ENCODE results near the gene DDX3Y. TPM values are rescaled to one million over a fixed set of nuclear protein-coding genes. Genes with fewer than 3 reads are reported as not detected.

Gene DDX3Y
- 100 to 1,000 TPM; 109 to 134 (median 121) TPM for polyA plus RNA-seq (ENCODE audit: insufficient read length in 4 of 4)

DNA sequence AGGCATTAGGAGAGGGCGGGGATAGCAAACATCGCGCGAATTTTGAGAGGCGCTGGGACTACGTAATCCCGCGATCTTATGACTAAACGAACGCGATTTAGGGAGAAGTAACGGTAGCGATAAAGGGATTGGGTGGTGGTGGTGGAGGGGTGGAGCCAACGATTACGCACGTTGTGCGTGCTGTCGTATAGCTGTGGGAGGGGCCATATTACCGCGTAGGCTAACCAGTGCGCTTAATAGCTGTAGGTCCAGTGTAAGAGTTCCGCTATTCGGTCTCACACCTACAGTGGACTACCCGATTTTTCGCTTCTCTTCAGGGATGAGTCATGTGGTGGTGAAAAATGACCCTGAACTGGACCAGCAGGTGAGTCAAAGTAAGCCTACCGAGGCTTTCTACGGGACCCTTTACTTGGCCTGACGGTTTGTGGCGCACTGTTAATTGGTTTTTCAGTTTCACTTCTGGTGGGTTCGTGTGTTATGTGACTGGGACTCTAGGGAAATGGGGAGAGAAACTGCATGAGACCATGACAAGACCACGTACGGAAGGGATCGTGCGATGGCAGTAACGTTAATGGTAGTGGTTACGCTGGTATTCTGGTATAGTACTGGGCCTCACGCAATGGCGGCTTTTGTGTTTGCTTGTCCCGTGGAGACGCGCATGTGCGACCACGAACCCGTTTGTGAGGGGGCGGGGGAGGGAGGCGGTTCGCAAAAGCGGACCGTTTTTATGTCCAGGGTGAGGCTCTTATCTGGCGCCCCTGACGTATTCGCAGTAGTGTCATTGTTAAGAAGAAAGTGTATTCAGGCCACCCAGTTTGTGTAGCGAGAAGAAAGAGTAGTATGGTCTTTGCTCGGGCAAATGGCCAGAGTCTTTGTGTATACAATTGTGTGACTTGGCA is at the start of gene DDX3Y:
TSS of gene DDX3Y (plus strand) at position 251 of the 899 bp plus-strand sequence. CDS start at position 320, 69 bp downstream.
- peak; percentile 79 to 85 (median 82) for DNase-seq (ENCODE audit: low read depth in 4 of 4, low spot score in 3 of 4)

DNA sequence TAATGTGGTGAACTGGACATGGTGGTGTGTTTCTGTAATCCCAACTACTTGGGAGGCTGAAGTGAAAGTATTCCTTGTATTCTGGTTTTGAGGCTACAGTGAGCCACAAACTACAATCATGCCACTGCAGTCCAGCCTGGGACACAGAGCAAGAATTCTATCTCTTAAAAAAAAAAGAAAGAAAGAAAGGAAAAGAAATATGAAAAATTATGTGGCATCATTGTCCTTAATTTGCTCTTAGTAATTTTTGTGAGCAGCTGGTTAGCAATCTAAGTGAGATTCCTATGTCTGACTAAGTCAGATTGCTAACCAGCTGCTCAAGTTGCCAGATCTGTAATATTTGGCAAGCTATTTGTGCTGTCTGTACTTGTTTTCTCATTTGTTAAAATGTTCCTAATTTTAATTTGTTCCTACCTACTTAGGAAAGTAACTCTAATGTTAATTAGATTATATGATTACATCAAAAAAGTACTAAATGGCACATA is 48.8 kb upstream of the DDX3Y start:
- DNase-seq (ENCODE audit: low read depth in 4 of 4, low spot score in 3 of 4) = no peak

DNA sequence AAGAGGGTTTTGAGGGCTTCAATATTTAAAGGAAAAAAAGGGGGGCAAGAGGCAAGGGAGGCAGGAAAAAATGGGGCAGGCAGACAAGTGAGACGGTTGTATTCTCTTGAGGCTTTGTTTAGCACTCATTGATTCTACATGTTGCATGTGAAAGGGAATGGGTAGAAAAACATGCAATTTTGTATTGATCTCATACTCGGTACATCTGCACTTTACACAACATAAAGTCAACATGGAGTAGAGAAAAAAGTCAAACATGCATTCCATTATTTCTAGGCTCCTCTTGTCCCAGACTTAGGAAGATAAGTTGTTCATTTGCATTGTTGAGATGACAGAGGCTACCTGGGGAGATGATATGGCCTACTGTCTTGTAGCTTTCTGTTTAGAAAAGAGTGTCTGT is 36.7 kb upstream of the DDX3Y start:
- DNase-seq (ENCODE audit: low read depth in 4 of 4, low spot score in 3 of 4) = no peak

DNA sequence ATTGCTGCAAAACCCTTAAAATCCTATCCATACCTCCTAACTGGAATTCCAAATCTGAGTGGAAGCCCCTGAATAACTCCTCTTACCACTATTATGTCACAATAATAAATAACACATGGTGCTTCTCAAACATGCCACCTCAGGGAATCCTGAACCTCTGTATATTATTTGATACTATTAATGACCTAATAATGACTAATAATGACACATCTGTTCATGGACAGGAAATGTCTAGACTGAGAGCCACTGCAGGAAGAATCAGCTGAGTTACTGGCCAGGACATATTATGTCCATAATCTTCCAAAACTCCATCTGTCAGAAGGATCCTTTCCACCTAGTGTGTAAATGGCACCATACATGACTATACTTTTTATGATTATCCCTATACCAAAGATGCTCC is 7.7 kb upstream of the DDX3Y start:
- DNase-seq (ENCODE audit: low read depth in 4 of 4, low spot score in 3 of 4) = no peak

DNA sequence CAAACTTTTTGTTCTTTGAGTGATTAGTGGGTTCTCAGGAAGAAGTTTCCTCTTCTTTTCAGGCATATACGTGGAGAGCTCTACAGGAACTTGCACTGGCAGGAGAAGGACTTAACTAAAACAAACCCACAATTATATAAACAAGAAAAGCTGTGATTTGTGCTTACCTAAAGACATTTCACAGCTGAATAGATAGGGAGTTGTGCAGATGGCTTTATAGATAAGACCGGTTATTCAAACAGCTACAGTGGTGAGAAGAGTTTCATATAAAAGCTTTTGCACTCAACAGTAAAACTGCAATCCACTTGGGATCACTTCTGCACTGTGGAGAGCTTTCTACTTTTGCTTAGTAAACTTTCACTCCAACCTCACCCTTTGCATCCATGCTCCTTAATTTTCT is 6.1 kb upstream of the DDX3Y start:
- no peak for DNase-seq (ENCODE audit: low read depth in 4 of 4, low spot score in 3 of 4)

DNA sequence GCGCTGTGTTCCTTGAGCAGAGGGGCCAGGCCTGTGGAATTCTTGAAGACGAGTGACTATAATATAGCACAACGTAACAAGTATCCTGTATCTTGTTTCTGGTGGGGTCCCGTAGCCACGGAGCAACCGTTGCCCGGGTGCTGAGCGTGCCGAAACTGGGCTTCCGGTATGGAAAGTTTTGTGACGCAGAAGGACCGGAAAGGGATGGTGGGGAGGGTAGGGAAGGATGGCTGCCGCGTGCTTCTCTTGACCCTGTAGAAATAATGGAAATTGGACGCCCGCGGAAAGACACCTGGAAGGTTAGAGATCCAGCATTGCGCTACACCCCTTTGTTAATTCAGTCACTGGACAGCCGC is 827 bp downstream of the DDX3Y start:
- peak in 3 of 4 donors; percentile 51 to 69 (median 69) for DNase-seq (ENCODE audit: low read depth in 4 of 4, low spot score in 3 of 4)

DNA sequence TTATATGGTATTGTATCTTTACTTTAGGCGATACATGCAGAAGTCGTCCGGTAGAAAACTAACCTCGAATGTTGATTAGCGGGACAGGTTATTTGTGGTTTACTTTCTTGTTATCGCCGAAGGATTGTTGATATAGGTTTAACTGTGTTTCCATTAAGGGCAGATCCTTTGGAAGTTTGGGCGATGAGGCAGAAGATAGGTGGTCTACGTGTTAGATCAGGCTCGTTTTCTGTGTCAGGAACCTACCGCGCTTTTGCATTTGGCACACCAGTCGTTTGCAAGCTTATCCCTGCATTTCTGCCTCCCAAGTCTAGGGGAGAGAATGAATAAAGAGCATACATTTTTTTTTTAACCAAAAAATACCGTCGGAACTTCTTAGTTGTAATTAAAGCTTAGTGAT is 1.2 kb downstream of the DDX3Y start:
- DNase-seq (ENCODE audit: low read depth in 4 of 4, low spot score in 3 of 4) = peak in 2 of 4 donors; percentile 6 to 31

DNA sequence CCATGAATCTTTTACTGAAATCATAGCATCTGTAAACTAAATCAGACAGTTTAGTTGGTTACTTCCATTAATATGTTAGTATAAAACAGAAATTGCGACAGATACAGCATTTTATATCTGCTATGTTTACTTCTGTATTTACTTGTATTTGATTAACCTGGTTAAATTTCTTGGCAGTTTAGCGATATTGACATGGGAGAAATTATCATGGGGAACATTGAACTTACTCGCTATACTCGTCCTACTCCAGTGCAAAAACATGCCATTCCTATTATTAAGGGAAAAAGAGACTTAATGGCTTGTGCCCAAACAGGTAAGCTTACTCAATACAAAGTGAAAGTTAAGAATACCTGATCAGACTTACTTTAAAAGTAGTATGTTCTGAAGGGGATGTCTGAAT is 8.9 kb downstream of the DDX3Y start:
- no peak for DNase-seq (ENCODE audit: low read depth in 4 of 4, low spot score in 3 of 4)

DNA sequence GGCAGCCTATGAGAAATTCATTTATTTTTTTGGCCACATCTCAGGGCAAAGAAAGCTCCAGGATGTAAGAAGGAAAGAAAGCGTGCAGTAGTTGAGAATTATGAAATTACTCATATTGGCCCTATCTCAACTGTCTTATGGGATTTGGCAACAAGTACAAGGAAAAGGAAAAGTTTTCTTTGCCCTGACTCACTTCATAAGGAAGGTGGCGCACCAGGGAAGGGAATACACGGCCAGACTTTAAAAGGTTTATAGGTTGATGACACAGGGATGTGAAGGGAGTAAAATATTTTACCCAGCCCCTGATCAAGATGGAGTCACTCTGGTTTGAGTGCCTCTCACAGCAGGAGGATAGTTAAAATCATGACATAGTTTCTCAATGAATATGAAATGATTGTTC is 23.4 kb downstream of the DDX3Y start:
- DNase-seq (ENCODE audit: low read depth in 4 of 4, low spot score in 3 of 4) = no peak

DNA sequence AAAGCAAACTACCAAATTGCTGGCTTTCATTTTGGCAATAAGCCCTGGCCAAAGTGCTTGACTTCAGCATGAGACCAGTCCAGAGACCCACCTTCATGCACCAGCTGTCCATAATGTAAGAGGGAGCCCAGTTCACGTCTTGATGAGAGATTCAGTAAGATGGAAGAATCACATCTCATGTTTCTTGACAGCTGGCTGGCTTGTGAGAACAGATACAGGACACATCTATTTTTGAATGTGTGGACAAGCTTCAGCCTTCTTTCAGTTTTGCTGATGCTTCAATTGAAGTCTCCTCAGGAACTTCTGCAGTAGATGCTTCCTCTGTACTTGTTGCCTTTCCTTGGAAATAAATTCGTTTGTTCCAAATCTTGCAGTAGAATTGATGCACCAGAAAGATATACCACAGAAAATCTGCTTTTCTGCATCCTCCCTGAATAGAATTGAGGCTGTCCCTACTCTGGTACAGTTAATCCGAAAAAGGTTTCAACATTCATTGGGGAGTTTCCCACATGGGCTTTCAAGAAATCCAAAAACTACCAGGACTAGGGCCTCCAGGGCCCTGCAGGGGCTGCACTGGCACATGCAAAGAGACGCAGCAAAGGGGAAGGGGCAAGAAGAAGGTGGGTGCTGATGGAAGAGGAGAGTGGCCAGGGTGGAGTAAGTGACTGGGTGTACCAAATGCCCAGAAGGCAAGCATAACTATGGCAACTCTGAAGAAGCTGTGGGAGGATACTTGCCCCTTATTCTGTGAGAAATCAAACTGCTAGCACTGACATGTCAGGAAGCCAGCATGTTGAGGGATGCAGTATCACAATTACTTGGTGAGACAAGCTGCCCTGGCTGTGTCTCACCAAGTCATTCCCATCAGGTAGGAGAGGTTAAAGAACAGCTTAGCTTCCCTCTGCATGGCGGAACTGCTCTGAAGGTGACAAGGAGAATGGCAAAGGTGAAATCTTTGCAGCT is 37.3 kb downstream of the DDX3Y start:
- no peak for DNase-seq (ENCODE audit: low read depth in 4 of 4, low spot score in 3 of 4)

Other genes starting within 250 kb of the DDX3Y start
- gene USP9Y, start 203.6 kb upstream of the DDX3Y start, polyA plus RNA-seq (ENCODE audit: insufficient read length in 4 of 4) = 10 to 100 TPM; 31.2 to 56.9 (median 46.0) TPM